K562 (cell line): ENCODE measurements around the gene ZNF501. TPM values are rescaled to one million over a fixed set of nuclear protein-coding genes. Genes with fewer than 3 reads are reported as not detected.

ENCODE experiments used
- ATAC-seq: fragments of 200-7000 bp; cut with Tn5 transposase; 3 replicates; pipeline ENCODE4 v1.9.1; 2020; ENCODE audit warnings: moderate library complexity
- Bru-seq: library from RNA; stranded (reverse); fragments of 400-500 nt; gene quantifications from one replicate; lab custom pipeline; 2021; lab: Mats Ljungman, UMichigan
- BruChase-seq, 2 experiments: library from RNA; stranded (reverse); fragments of 400-500 nt; gene quantifications; one replicate each; lab custom pipeline; 2021; lab: Mats Ljungman, UMichigan
- BruUV-seq: library from RNA; stranded (reverse); fragments of 400-500 nt; replicated peaks from 2 replicates; lab custom pipeline; 2021; lab: Mats Ljungman, UMichigan
- CTCF ChIA-PET: fragments of 300-600 bp; formaldehyde crosslinking; extraction: SDS; loops from one replicate; lab custom pipeline; 2021; ENCODE audit warnings: low intra/inter-chr PET ratio; lab: Yijun Ruan, JAX
- POLR2A ChIA-PET: fragments of 300-600, 350-650 bp; sonication (Branson Sonifier 250); formaldehyde crosslinking; extraction: SDS; loops from one replicate; lab custom pipeline; 2021; ENCODE audit warnings: antibody characterized with exemption, inconsistent platforms; lab: Yijun Ruan, JAX
- DNase-seq, 4 experiments: peaks; one replicate each; pipeline versions ENCODE4 v3.0.0 to v3.0.0-alpha.2; 2011 to 2018; ENCODE audit warnings: low spot score in 3 of 4, mixed read lengths in 3 of 4; ENCODE audit errors: extremely low read depth in 1 of 4
- FAIRE-seq: peaks from 2 replicates; lab custom pipeline; 2011; peaks lifted over from hg19 to GRCh38; lab: Jason Lieb, UNC
- H2AFZ ChIP-seq: 2 replicates; pipeline ENCODE4 v1.6.0; 2011; ENCODE audit warnings: low read depth, low read length, control low read depth, inconsistent platforms
- H3K27ac ChIP-seq: fragments of 200-600 bp; 3 replicates; pipeline ENCODE4 v1.8.0; 2011; ENCODE audit warnings: low read depth, mild to moderate bottlenecking, control low read depth, inconsistent platforms, low read length, moderate library complexity, mixed read lengths; ENCODE audit errors: extremely low read depth
- H3K27me3 ChIP-seq, 2 experiments: fragments of 300-600 bp in 1 of 2; 2 replicates in 1 of 2; 3 replicates in 1 of 2; pipeline versions ENCODE4 v1.6.0 to v1.8.0; 2011; ENCODE audit warnings: inconsistent platforms in 2 of 2, low read length in 2 of 2, mild to moderate bottlenecking in 1 of 2, mixed read lengths in 1 of 2, moderate library complexity in 1 of 2; ENCODE audit not compliant: control insufficient read depth in 2 of 2, insufficient read depth in 2 of 2
- H3K36me3 ChIP-seq: fragments of 300-600 bp; 3 replicates; pipeline ENCODE4 v1.8.0; 2011; ENCODE audit warnings: mild to moderate bottlenecking, low read length, inconsistent platforms; ENCODE audit not compliant: control insufficient read depth, insufficient read depth
- H3K4me1 ChIP-seq, 2 experiments: fragments of 200-600 bp in 1 of 2; replicated peaks in 1 of 2; 2 replicates in 1 of 2; 3 replicates in 1 of 2; pipeline versions ENCODE4 v1.5.1 to v1.8.0; 2011; ENCODE audit warnings: inconsistent platforms in 2 of 2, low read length in 2 of 2, mild to moderate bottlenecking in 1 of 2, mixed read lengths in 1 of 2, moderate library complexity in 1 of 2; ENCODE audit not compliant: control insufficient read depth in 2 of 2, insufficient read depth in 2 of 2
- H3K4me2 ChIP-seq: 2 replicates; pipeline ENCODE4 v1.6.1; 2011; ENCODE audit warnings: low read length, control low read depth, inconsistent platforms, mixed read lengths; ENCODE audit not compliant: insufficient read depth
- H3K4me3 ChIP-seq: fragments of 200-600 bp; sonication (generic), shearing (Covaris generic); 2 replicates; pipeline ENCODE4 v1.5.1; 2016; ENCODE audit warnings: control low read depth, inconsistent platforms
- H3K79me2 ChIP-seq: fragments of 200-600 bp; 3 replicates; pipeline ENCODE4 v1.8.0; 2011; ENCODE audit warnings: low read length, inconsistent platforms; ENCODE audit not compliant: control insufficient read depth, insufficient read depth
- H3K9ac ChIP-seq, 2 experiments: 2 replicates each; pipeline versions ENCODE4 v1.6.0 to v1.6.1; 2011; ENCODE audit warnings: low read depth in 2 of 2, low read length in 2 of 2, control low read depth in 1 of 2, inconsistent platforms in 1 of 2, mild to moderate bottlenecking in 1 of 2, mixed read lengths in 1 of 2; ENCODE audit not compliant: insufficient read depth in 1 of 2
- H3K9me1 ChIP-seq: one replicate; pipeline ENCODE4 v1.6.0; 2011; ENCODE audit warnings: inconsistent platforms, mild to moderate bottlenecking, low read length, moderate library complexity; ENCODE audit not compliant: control insufficient read depth, insufficient read depth
- H3K9me3 ChIP-seq: replicated peaks from 2 replicates; pipeline ENCODE4 v1.5.1; 2011; ENCODE audit warnings: low read depth, low read length, inconsistent platforms; ENCODE audit not compliant: control insufficient read depth, insufficient read depth
- H4K20me1 ChIP-seq: replicated peaks from 2 replicates; pipeline ENCODE4 v1.6.1; 2011; ENCODE audit warnings: low read length, inconsistent platforms, mixed read lengths; ENCODE audit not compliant: control insufficient read depth, insufficient read depth
- ELF2 ChIP-seq: fragments of 250-450 bp; sonication (Bioruptor Pico); IDR thresholded peaks from 2 replicates; pipeline ENCODE4 v1.5.0; 2021; ENCODE audit warnings: mild to moderate bottlenecking
- ESRRA ChIP-seq: fragments of 450-650 bp; IDR thresholded peaks from 2 replicates; pipeline ENCODE4 v1.6.1; 2014; ENCODE audit warnings: low read depth, mild to moderate bottlenecking, moderate library complexity, borderline replicate concordance
- MAZ ChIP-seq, 2 experiments: fragments of 450-650 bp in 1 of 2; sonication (generic) in 1 of 2; formaldehyde crosslinking; IDR thresholded peaks in 1 of 2; conservative IDR thresholded peaks in 1 of 2; 2 replicates each; pipeline versions ENCODE4 v1.4.0 to v1.5.0; 2020; ENCODE audit warnings: mild to moderate bottlenecking in 1 of 2, missing genetic modification reagents in 1 of 2
- MBD1 ChIP-seq: fragments of 250-450 bp; sonication (Bioruptor Pico); IDR thresholded peaks from 2 replicates; pipeline ENCODE4 v1.8.0; 2022; ENCODE audit warnings: inconsistent platforms
- NFRKB ChIP-seq: fragments of 450-650 bp; IDR thresholded peaks from 2 replicates; pipeline ENCODE4 v1.6.1; 2016; ENCODE audit warnings: low read depth
- PHF8 ChIP-seq: fragments of 200-600 bp; sonication (generic); IDR thresholded peaks from 2 replicates; pipeline ENCODE4 v1.6.1; 2012; ENCODE audit warnings: mixed run types, mild to moderate bottlenecking, inconsistent platforms, low read length, moderate library complexity, borderline replicate concordance
- POU5F1 ChIP-seq: fragments of 150-350 bp; IDR thresholded peaks from 2 replicates; pipeline ENCODE4 v1.6.1; 2014; ENCODE audit warnings: borderline replicate concordance, low read length, low read depth, mild to moderate bottlenecking; ENCODE audit not compliant: partially characterized antibody
- PTRF ChIP-seq: fragments of 450-650 bp; IDR thresholded peaks from 2 replicates; pipeline ENCODE4 v1.6.1; 2016; ENCODE audit warnings: mild to moderate bottlenecking, missing genetic modification characterization, missing compliant biosample characterization
- RBM22 ChIP-seq: fragments of 200-400 bp; formaldehyde crosslinking; IDR thresholded peaks from 2 replicates; pipeline ENCODE4 v1.6.1; 2018; ENCODE audit warnings: low read length, low read depth; ENCODE audit not compliant: poor library complexity, severe bottlenecking
- TRIM24 ChIP-seq, 2 experiments: fragments of 450-650 bp; IDR thresholded peaks; 2 replicates each; pipeline ENCODE4 v1.6.1; 2016
- ZKSCAN1 ChIP-seq: fragments of 150-350 bp; IDR thresholded peaks from 2 replicates; pipeline ENCODE4 v1.6.1; 2016; ENCODE audit warnings: low read depth, low read length
- ZNF75A ChIP-seq: fragments of 450-650 bp; formaldehyde crosslinking; IDR thresholded peaks from 2 replicates; pipeline ENCODE4 v1.4.0; 2020; ENCODE audit warnings: mild to moderate bottlenecking
- WGBS: fragments of 100-300 bp; shearing (Covaris generic); methylation state at CpG from one replicate; pipeline ENCODE4 v1.1.6; 2016; ENCODE audit warnings: low coverage, mixed read lengths; ENCODE audit not compliant: insufficient coverage; ENCODE audit errors: missing lambda C conversion rate; 5-methylcytosine and 5-hydroxymethylcytosine counted together
- in situ Hi-C: fragments of 300-500 bp; cut with MboI; formaldehyde crosslinking; loops from 4 replicates; pipeline ENCODE4 v1.15.0; 2018; ENCODE audit warnings: inconsistent platforms, mixed read lengths
- intact Hi-C: fragments of 100-400 bp; cut with micrococcal nuclease; formaldehyde crosslinking; loops from 2 replicates; pipeline ENCODE4 v1.14.2; 2022
- long read RNA-seq, 3 experiments: library from polyadenylated mRNA in 2 of 3; library from RNA in 1 of 3; unstranded in 2 of 3; stranded (forward) in 1 of 3; transcript quantifications; one replicate each; pipeline ENCODE4 v2.0.0, GENCODE V29; 2019 to 2022
- polyA minus RNA-seq, 3 experiments: library from RNA; depleted of rRNA, polyadenylated mRNA; stranded (reverse); fragments of >200 nt; gene quantifications; 2 replicates each; pipeline ENCODE4 v1.2.3, GENCODE V29; 2011
- polyA plus RNA-seq, 8 experiments: library from polyadenylated mRNA; depleted of rRNA in 4 of 8; stranded (reverse) in 5 of 8; unstranded in 3 of 8; fragments of >200 nt; fragmentation: Nextera tagmentation in 2 of 8; fragmentation: Illumina TruSeq in 1 of 8; extraction: Ambion mirVana in 2 of 8; extraction: Trizol in 1 of 8; gene quantifications; 2 replicates each; pipeline versions ENCODE4 v1.2.1 to v1.2.3, GENCODE V29; 2011 to 2014; ENCODE audit warnings: inconsistent platforms in 1 of 8, missing spikeins in 1 of 8
- total RNA-seq, 7 experiments: library from RNA; depleted of rRNA in 6 of 7; stranded (reverse); fragments of >200 nt in 6 of 7; fragmentation: Illumina TruSeq in 2 of 7; extraction: Trizol in 2 of 7; gene quantifications; 2 replicates each; pipeline versions ENCODE4 v1.2.1 to v1.2.3, GENCODE V29; 2011 to 2021; ENCODE audit warnings: low replicate concordance in 1 of 7
- TF ChIP-seq, protein P1 (sequence below): sonication (generic); formaldehyde crosslinking; IDR thresholded peaks from 2 replicates; pipeline ENCODE4 v1.8.1; 2023; ENCODE audit warnings: mild to moderate bottlenecking, missing genetic modification reagents

Gene ZNF501
- total RNA-seq (2011; cell fraction: chromatin; rRNA removed; ENCODE audit: low replicate concordance) = 8.3 and 13.2 TPM in 2 replicates
- 9.5 and 11.8 TPM in 2 replicates for total RNA-seq (2011; cell fraction: nucleolus; rRNA removed)
- 10.2 and 13.0 TPM in 2 replicates for total RNA-seq (2011; cell fraction: nucleoplasm; rRNA removed)
- total RNA-seq (2014; rRNA removed) (4.9 and 6.5 TPM in 2 replicates), total RNA-seq (2014; rRNA removed; fragmentation: Illumina TruSeq; extraction: Trizol) (4.5 and 4.8 TPM in 2 replicates), total RNA-seq (2015; rRNA removed; fragmentation: Illumina TruSeq; extraction: Trizol) (3.6 and 3.7 TPM in 2 replicates), total RNA-seq (2021) (3.9 and 4.4 TPM in 2 replicates), polyA plus RNA-seq (2011; rRNA removed) (1.1 and 4.2 TPM in 2 replicates), polyA plus RNA-seq (2014; fragmentation: Illumina TruSeq; extraction: Trizol) (2.3 and 4.1 TPM in 2 replicates), polyA plus RNA-seq (2014; fragmentation: Nextera tagmentation; extraction: Ambion mirVana) (1 to 10 TPM; 1.2 to 1.6 TPM), polyA plus RNA-seq (2014; rRNA removed) (2.4 and 2.9 TPM in 2 replicates), polyA minus RNA-seq (2011; rRNA and poly(A)+ RNA removed) (1.5 and 6.7 TPM in 2 replicates), Bru-seq, nascent RNA (percentile 74 among the genes with signal in this experiment), BruChase-seq, experiment 1, labeled RNA remaining after a 2-hour chase (percentile 63 among the genes with signal in this experiment), BruChase-seq, experiment 2, labeled RNA remaining after a 6-hour chase (percentile 63 among the genes with signal in this experiment)
- polyA plus RNA-seq (2011; cell fraction: cytosol; rRNA removed) = 0.49 and 0.95 TPM in 2 replicates
- 0.59 and 4.2 TPM in 2 replicates for polyA plus RNA-seq (2011; cell fraction: nucleus; rRNA removed)
- 2.9 TPM in 2 replicates for polyA plus RNA-seq (2012)
- 3.0 TPM in 1 of 2 replicates, not detected in the other for polyA minus RNA-seq (2011; cell fraction: cytosol; rRNA and poly(A)+ RNA removed)
- 3.1 and 11.0 TPM in 2 replicates for polyA minus RNA-seq (2011; cell fraction: nucleus; rRNA and poly(A)+ RNA removed)
- long read RNA-seq, experiment 1, transcript ZNF501-205 (3 exons, 3,382 nt) = major isoform, 6 of 12 reads
- long read RNA-seq, experiment 1, partial matches to known transcripts = 0 of 12 reads
- long read RNA-seq, experiment 1, other reads (novel, unspliced or antisense) = 2 of 12 reads
- long read RNA-seq, experiment 2, partial matches to known transcripts = 0 of 6 reads
- long read RNA-seq, experiment 2, other reads (novel, unspliced or antisense) = 4 of 6 reads
- long read RNA-seq, experiment 3, partial matches to known transcripts = 0 of 3 reads
- long read RNA-seq, experiment 3, other reads (novel, unspliced or antisense) = 0 of 3 reads

DNA sequence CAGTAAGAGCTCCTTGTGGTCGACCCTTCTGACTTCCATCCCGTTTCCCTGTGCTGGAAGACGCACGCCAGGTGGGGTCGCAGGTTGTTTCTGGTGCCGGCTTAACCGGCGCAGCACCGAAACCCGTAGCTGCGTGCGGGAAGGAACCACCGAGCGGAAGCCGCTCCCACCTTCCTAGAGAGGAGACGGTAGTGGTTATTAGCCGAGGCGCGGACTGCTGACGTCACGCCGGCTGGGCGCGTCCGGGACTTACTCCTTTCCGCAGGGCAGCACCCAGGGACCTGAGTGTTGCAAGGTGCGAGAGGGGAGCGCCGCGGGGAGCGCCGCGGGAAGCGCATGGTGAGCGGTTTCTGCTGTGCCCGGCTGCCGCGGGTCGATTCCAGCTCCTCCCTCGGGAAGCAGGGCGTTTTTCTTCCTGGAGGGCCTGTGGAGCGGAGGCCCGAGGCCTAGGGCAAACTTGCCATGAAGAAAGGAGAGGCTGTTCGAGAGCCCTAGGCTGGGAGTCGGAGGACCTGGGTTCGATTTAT is at the start of gene ZNF501:
Gene ZNF501, plus strand, starts transcription at position 252 of the 527 bp plus-strand sequence. CDS start 4,787 bp downstream, outside the sequence.
- CTCF ChIA-PET = no interaction called here
- peak; percentile 92 to 96 (median 94) for DNase-seq
- peaks cover 0 to 6% of the 10 kb centered on the region in 2 experiments; a peak in 2 of 5 replicates for H3K4me1 ChIP-seq
- BruUV-seq = no TSS peak
- H3K9me3 ChIP-seq = peaks cover 21% of the 10 kb centered on the region
- H3K4me2 ChIP-seq = peak within 1 kb of the TSS; percentile 95
- 5% methylated on average over 46 of the region's 46 CpGs for WGBS
- no peaks in the 10 kb centered on the region for H3K27me3 ChIP-seq
- no peaks in the 10 kb centered on the region for H4K20me1 ChIP-seq
- no peaks in the 10 kb centered on the region for H3K9me1 ChIP-seq
- POLR2A ChIA-PET = interaction anchor here (0.6 to 1.9 kb wide), 11 partner anchors 11 to 501 kb away, joined by 3 to 7 read pairs (median 4); partner anchors contain the start of genes KIAA1143, KIF15, ZNF35 and ZNF502
- H3K79me2 ChIP-seq = no peaks in the 10 kb centered on the region
- no peaks in the 10 kb centered on the region for H3K36me3 ChIP-seq
- peak; percentile 100 for ATAC-seq
- intact Hi-C loops = loop anchor here (1.0 kb wide), 1 partner anchor 17 kb away; the partner anchor contains the start of gene ZNF502
- H3K4me3 ChIP-seq = peak within 1 kb of the TSS; percentile 62
- peak; percentile 83 for FAIRE-seq
- in situ Hi-C loops = no loop called here
- H3K9ac ChIP-seq = peak within 1 kb of the TSS; percentile 72 to 90
- H2AFZ ChIP-seq = peak within 1 kb of the TSS; percentile 97
- H3K27ac ChIP-seq = peak within 1 kb of the TSS; percentile 52
- TF ChIP-seq MBD1 (CRISPR knock-in tag) (0 out of 2 replicates have a peak, but pooled peaks have one; percentile 20), POU5F1 (peak; percentile 21), PHF8 (peak; percentile 74), TRIM24 (IDR thresholded peaks at IDR 0.05) (peak in 1 of 2 experiments; percentile 68; a peak in 3 of 4 replicates), MAZ (CRISPR knock-in tag; conservative IDR thresholded peaks at IDR 0.05 in 1 of 2, IDR thresholded peaks at IDR 0.05 in 1 of 2) (peak in 1 of 2 experiments; percentile 95), ZNF75A (no peak), PTRF (no peak), ELF2 (CRISPR knock-in tag) (peak; percentile 68), NFRKB (peak; percentile 66; the same call in 1 of the 2 replicates), ZKSCAN1 (peak; percentile 63; the same call in 1 of the 2 replicates), RBM22 (peak; percentile 68), ESRRA (peak; percentile 90; the same call in 1 of the 2 replicates)
- TF ChIP-seq, protein P1, sequence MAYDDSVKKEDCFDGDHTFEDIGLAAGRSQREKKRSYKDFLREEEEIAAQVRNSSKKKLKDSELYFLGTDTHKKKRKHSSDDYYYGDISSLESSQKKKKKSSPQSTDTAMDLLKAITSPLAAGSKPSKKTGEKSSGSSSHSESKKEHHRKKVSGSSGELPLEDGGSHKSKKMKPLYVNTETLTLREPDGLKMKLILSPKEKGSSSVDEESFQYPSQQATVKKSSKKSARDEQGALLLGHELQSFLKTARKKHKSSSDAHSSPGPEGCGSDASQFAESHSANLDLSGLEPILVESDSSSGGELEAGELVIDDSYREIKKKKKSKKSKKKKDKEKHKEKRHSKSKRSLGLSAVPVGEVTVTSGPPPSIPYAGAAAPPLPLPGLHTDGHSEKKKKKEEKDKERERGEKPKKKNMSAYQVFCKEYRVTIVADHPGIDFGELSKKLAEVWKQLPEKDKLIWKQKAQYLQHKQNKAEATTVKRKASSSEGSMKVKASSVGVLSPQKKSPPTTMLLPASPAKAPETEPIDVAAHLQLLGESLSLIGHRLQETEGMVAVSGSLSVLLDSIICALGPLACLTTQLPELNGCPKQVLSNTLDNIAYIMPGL (CRISPR knock-in tag) = 0 out of 2 replicates have a peak, but pooled peaks have one; percentile 59
